Transverse colon (tissue), 4 donors: Measurements from ENCODE around the gene RBM20. TPM values are rescaled to one million over a fixed set of nuclear protein-coding genes. Genes with fewer than 3 reads are reported as not detected.

Source experiments
- DNase-seq: peaks from one replicate; pipeline ENCODE4 v3.0.0-alpha.2; 2019
- H3K27ac ChIP-seq, 4 donors: fragments of 200-600 bp; sonication (generic); 2 replicates each; pipeline ENCODE4 v1.5.1; 2016 to 2018; ENCODE audit warnings: inconsistent platforms in 4 of 4
- H3K27me3 ChIP-seq: fragments of 200-600 bp; sonication (generic); 2 replicates; pipeline ENCODE4 v1.5.1; 2017; ENCODE audit warnings: inconsistent platforms
- H3K36me3 ChIP-seq, 4 donors: fragments of 200-600 bp; sonication (generic); 2 replicates each; pipeline ENCODE4 v1.5.1; 2017 to 2019; ENCODE audit warnings: inconsistent platforms in 4 of 4
- H3K4me1 ChIP-seq, 4 donors: fragments of 200-600 bp; sonication (generic); 2 replicates each; pipeline ENCODE4 v1.5.1; 2017 to 2020; ENCODE audit warnings: inconsistent platforms in 4 of 4
- H3K4me3 ChIP-seq, 4 donors: fragments of 200-600 bp; sonication (generic); 1 replicate in 1 of 4; 2 replicates in 3 of 4; pipeline versions ENCODE4 v1.5.1 to v1.6.1; 2017 to 2019; ENCODE audit warnings: inconsistent platforms in 4 of 4
- H3K9me3 ChIP-seq, 2 donors: fragments of 200-600 bp; sonication (generic); 2 replicates each; pipeline ENCODE4 v1.5.1; 2017 to 2019; ENCODE audit warnings: inconsistent platforms in 2 of 2
- EP300 ChIP-seq: sonication (generic); formaldehyde crosslinking; IDR thresholded peaks from one replicate; pipeline ENCODE4 v1.6.1; 2017; ENCODE audit warnings: antibody characterized with exemption, low read depth
- POLR2A ChIP-seq: fragments of 450-650 bp; IDR thresholded peaks from one replicate; pipeline ENCODE4 v1.6.1; 2016; ENCODE audit warnings: antibody characterized with exemption, mild to moderate bottlenecking, moderate library complexity
- POLR2AphosphoS5 ChIP-seq, 3 donors: sonication (generic); formaldehyde crosslinking; IDR thresholded peaks; one replicate each; pipeline ENCODE4 v1.6.1; 2016; ENCODE audit warnings: antibody characterized with exemption in 3 of 3
- WGBS, 2 donors: methylation state at CpG; one replicate each; pipeline ENCODE4 v1.1.5; 2018; ENCODE audit warnings: low coverage in 1 of 2; 5-methylcytosine and 5-hydroxymethylcytosine counted together
- in situ Hi-C, 4 donors: fragments of 200-750 bp; cut with MboI; loops; one replicate each; pipeline versions ENCODE4 v1.15.0 to v1.15.1; 2017; ENCODE audit warnings: low sequenced_read_pairs in 3 of 4, low pct_ligation_motif_present in 1 of 4, low pct_unique_long_range_greater_than_20kb in 1 of 4
- intact Hi-C: fragments of 100-400 bp; cut with DNase I; formaldehyde crosslinking; loops from one replicate; pipeline ENCODE4 v1.15.1; 2023; ENCODE audit warnings: low total_unique reads
- total RNA-seq, 4 donors: library from RNA; depleted of rRNA; stranded (reverse); fragments of >200 nt; gene quantifications; one replicate each; pipeline ENCODE4 v1.1.0, GENCODE V29; 2016
- TF ChIP-seq, protein P1 (sequence below), 5 experiments: fragments of 200-600 bp in 3 of 5; fragments of 450-650 bp in 2 of 5; sonication (generic) in 3 of 5; IDR thresholded peaks; 1 replicate in 2 of 5; 2 replicates in 3 of 5; pipeline ENCODE4 v1.5.1; 2016 to 2017; ENCODE audit warnings: antibody characterized with exemption in 5 of 5, inconsistent platforms in 3 of 5, mild to moderate bottlenecking in 2 of 5, moderate library complexity in 1 of 5

The RBM20 gene
- total RNA-seq, 4 donors from 2014 or later = 1.2 to 10.5 (median 2.9) TPM

DNA sequence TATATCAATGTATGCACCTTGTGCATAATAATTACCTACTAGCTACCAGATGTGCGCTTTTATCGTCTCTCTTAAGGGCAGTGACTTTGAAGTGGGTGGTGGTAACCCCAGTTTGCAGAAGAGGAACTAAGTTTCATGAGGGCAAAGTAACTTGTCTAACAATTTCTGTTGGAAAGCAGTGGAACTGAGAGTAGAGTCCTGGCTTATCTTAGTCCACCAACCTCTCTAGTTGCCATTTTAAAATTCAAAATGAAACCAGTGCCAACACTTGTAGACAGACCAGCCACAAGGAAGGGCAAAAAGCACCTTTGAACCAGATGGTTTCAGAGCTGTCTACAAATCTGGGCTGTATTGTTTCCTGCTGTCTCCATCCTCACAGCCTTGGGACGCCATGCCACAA lies 32.0 kb upstream of the RBM20 start:
- no peak overlapping the region for H3K4me3 ChIP-seq
- no peak for TF ChIP-seq EP300
- TF ChIP-seq POLR2AphosphoS5 (IDR thresholded peaks at IDR 0.05) = no peak
- no peak for TF ChIP-seq POLR2A
- TF ChIP-seq, protein P1, sequence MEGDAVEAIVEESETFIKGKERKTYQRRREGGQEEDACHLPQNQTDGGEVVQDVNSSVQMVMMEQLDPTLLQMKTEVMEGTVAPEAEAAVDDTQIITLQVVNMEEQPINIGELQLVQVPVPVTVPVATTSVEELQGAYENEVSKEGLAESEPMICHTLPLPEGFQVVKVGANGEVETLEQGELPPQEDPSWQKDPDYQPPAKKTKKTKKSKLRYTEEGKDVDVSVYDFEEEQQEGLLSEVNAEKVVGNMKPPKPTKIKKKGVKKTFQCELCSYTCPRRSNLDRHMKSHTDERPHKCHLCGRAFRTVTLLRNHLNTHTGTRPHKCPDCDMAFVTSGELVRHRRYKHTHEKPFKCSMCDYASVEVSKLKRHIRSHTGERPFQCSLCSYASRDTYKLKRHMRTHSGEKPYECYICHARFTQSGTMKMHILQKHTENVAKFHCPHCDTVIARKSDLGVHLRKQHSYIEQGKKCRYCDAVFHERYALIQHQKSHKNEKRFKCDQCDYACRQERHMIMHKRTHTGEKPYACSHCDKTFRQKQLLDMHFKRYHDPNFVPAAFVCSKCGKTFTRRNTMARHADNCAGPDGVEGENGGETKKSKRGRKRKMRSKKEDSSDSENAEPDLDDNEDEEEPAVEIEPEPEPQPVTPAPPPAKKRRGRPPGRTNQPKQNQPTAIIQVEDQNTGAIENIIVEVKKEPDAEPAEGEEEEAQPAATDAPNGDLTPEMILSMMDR (IDR thresholded peaks at IDR 0.05) = no peak
- intact Hi-C loops = no loop called here
- no peak overlapping the region for H3K27ac ChIP-seq
- H3K9me3 ChIP-seq = no peaks in the 10 kb centered on the region
- in situ Hi-C loops = loop anchor here in 3 of 4 donors (25.0 kb wide), 3 partner anchors 275 to 1525 kb away; partner anchors contain the start of genes BBIP1 (in 1 of the 3) and SHOC2 (in 1 of the 3)
- no peak for DNase-seq
- no peaks in the 10 kb centered on the region for H3K36me3 ChIP-seq
- H3K4me1 ChIP-seq = no peaks in the 10 kb centered on the region
- no peaks in the 10 kb centered on the region for H3K27me3 ChIP-seq
- 77 to 88% methylated on average over 3 of the region's 3 CpGs for WGBS, 2 donors

DNA sequence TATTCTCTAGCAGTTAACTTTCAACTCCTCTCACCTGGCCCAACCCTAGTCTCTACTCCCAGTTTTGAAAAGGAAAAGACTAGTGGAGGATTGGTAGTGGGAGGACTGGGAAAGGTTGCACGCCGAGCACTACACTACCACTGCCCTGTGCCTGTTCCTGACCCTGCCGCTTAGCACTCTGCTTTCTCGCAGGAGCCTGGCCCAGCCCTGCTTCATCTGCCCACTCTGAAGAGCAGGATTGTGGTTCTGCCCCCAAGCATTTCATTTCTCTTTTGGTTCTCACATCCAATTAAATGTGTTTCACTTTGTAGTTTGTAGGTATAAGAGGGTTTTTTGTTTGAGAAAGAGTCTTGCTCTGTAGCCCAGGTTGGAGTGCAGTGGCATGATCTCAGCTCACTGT lies 31.5 kb upstream of the RBM20 start:
- H3K27ac ChIP-seq = no peak overlapping the region
- H3K27me3 ChIP-seq = no peaks in the 10 kb centered on the region
- in situ Hi-C loops (loop anchor here in 3 of 4 donors (25.0 kb wide), 3 partner anchors 275 to 1525 kb away; partner anchors contain the start of genes BBIP1 (in 1 of the 3) and SHOC2 (in 1 of the 3)), intact Hi-C loops (no loop called here)
- no peaks in the 10 kb centered on the region for H3K9me3 ChIP-seq
- DNase-seq = no peak
- H3K4me1 ChIP-seq = no peaks in the 10 kb centered on the region
- 95 to 100% methylated on average over 1 to 4 of the region's 4 CpGs for WGBS, 2 donors
- no peaks in the 10 kb centered on the region for H3K36me3 ChIP-seq
- H3K4me3 ChIP-seq = no peak overlapping the region
- TF ChIP-seq EP300 = no peak
- TF ChIP-seq POLR2AphosphoS5 (IDR thresholded peaks at IDR 0.05) = no peak
- TF ChIP-seq, protein P1 (IDR thresholded peaks at IDR 0.05) = no peak
- no peak for TF ChIP-seq POLR2A

DNA sequence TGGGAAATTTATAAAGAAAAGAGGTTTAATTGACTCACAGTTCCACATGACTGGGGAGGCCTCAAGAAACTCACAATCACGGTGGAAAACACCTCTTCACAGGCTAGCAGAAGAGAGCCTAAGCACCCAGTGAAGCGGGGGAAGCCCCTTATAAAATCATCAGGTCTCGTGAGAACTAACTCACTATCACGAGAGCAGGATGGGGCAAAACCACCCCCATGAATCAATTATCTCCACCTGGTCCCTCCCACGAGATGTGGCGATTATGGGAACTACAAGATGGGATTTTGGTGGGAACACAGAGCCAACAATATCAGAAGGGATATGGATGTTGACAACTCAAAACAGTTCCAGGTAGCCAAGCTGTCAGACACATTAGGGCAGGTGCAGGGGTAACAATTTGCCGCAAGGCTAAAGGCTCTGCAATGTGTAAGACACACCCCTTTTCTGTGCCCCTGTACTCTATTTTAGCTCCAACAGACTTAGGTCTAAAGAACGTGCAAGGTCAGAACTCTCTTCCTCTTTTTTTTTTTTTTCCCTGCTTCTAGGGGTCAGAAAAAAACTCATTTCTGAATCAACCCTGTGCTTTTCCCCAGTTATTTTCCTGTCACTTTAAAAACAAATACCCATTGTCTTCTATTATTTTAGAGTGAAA lies 30.7 kb upstream of the RBM20 start:
- Histone ChIP-seq H3K27me3 (no peaks in the 10 kb centered on the region), H3K27ac (no peak overlapping the region), H3K4me3 (no peak overlapping the region), H3K4me1 (no peaks in the 10 kb centered on the region), H3K36me3 (no peaks in the 10 kb centered on the region), H3K9me3 (no peaks in the 10 kb centered on the region)
- intact Hi-C loops = no loop called here
- TF ChIP-seq POLR2AphosphoS5 (IDR thresholded peaks at IDR 0.05) = no peak
- TF ChIP-seq EP300 = no peak
- no peak for TF ChIP-seq POLR2A
- TF ChIP-seq, protein P1 (IDR thresholded peaks at IDR 0.05) = no peak
- WGBS, 2 donors = 73% methylated on average over 3 to 8 of the region's 8 CpGs
- no peak for DNase-seq
- in situ Hi-C loops = loop anchor here in 3 of 4 donors (25.0 kb wide), 3 partner anchors 274 to 1524 kb away; partner anchors contain the start of genes BBIP1 (in 1 of the 3) and SHOC2 (in 1 of the 3)

DNA sequence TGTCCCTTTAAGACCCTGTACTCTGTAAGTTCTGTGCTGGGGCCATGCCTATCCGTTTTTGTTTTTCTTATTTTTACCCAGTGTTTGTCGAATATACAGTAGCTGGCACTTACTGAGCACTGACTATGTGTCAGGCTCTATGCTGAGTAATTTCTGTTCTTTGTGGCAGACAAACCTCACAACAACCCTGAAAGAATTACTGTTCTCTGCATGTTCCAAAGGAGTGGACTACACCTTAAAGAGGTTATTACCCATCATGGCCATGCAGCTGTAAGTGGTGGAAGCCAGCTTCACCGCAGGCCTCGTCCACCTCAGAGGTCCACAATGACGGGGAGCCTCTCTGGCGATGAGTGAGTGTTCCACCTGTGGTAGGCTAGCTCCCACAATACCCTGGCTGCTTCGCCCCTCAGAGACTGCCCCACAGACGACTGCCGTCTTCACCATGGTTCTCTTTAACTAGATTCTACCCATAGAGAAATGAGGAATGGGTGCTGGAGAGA lies 30.1 kb upstream of the RBM20 start:
- Histone ChIP-seq H3K27me3 (no peaks in the 10 kb centered on the region), H3K4me1 (no peaks in the 10 kb centered on the region), H3K4me3 (no peak overlapping the region), H3K27ac (no peak overlapping the region), H3K9me3 (no peaks in the 10 kb centered on the region), H3K36me3 (no peaks in the 10 kb centered on the region)
- no peak for DNase-seq
- TF ChIP-seq EP300 = no peak
- TF ChIP-seq, protein P1 (IDR thresholded peaks at IDR 0.05) = no peak
- in situ Hi-C loops (loop anchor here in 3 of 4 donors (25.0 kb wide), 3 partner anchors 273 to 1523 kb away; partner anchors contain the start of genes BBIP1 (in 1 of the 3) and SHOC2 (in 1 of the 3)), intact Hi-C loops (no loop called here)
- 77 to 79% methylated on average over 3 to 9 of the region's 9 CpGs for WGBS, 2 donors
